OCI-LY7 (cell line): ENCODE results near the gene MMP19.

Experiments
- EZH2phosphoT487 ChIP-seq: fragments of 200-600 bp; sonication (generic); IDR thresholded peaks from 2 replicates; pipeline ENCODE4 v1.6.1; 2018; ENCODE audit warnings: low read depth, borderline replicate concordance, mild to moderate bottlenecking, mixed run types, antibody characterized with exemption, low read length, moderate library complexity, mixed read lengths
- TF ChIP-seq, protein P1 (sequence below): fragments of 200-600 bp; sonication (generic); conservative IDR thresholded peaks from 2 replicates; pipeline ENCODE4 v1.5.1; 2014; ENCODE audit warnings: mild to moderate bottlenecking, antibody characterized with exemption, low read length, moderate library complexity, mixed read lengths

GRCh38 chr12:55861871-55862270 lies 19.1 kb upstream of the MMP19 start:
- TF ChIP-seq, protein P1, sequence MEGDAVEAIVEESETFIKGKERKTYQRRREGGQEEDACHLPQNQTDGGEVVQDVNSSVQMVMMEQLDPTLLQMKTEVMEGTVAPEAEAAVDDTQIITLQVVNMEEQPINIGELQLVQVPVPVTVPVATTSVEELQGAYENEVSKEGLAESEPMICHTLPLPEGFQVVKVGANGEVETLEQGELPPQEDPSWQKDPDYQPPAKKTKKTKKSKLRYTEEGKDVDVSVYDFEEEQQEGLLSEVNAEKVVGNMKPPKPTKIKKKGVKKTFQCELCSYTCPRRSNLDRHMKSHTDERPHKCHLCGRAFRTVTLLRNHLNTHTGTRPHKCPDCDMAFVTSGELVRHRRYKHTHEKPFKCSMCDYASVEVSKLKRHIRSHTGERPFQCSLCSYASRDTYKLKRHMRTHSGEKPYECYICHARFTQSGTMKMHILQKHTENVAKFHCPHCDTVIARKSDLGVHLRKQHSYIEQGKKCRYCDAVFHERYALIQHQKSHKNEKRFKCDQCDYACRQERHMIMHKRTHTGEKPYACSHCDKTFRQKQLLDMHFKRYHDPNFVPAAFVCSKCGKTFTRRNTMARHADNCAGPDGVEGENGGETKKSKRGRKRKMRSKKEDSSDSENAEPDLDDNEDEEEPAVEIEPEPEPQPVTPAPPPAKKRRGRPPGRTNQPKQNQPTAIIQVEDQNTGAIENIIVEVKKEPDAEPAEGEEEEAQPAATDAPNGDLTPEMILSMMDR, result no peak
- no peak for TF ChIP-seq EZH2phosphoT487
